OCI-LY7 (cell line): ENCODE results near the gene CXCL1.

Experiments
- EZH2phosphoT487 ChIP-seq: fragments of 200-600 bp; sonication (generic); IDR thresholded peaks from 2 replicates; pipeline ENCODE4 v1.6.1; 2018; ENCODE audit warnings: low read depth, borderline replicate concordance, mild to moderate bottlenecking, mixed run types, antibody characterized with exemption, low read length, moderate library complexity, mixed read lengths
- TF ChIP-seq, protein P1 (sequence below): fragments of 200-600 bp; sonication (generic); conservative IDR thresholded peaks from 2 replicates; pipeline ENCODE4 v1.5.1; 2014; ENCODE audit warnings: mild to moderate bottlenecking, antibody characterized with exemption, low read length, moderate library complexity, mixed read lengths

DNA sequence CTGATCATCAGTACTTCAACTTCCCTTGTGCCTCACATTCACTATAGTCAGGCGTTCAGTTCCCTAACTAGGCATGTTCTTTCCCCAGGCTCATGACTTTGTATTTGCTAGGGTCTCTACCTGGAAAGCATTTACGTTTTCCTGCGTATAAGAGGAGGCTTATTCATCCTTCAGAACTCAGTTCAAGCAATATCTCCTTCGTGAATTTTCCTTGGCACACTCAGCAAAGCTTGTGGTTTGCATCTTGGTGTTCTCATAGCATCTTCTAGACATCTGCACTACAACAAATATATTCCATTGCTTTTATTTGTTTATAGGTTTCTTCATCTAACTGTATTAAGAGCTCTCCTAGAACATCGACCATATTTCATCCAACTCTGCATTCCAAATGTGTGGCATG lies 30.1 kb upstream of the CXCL1 start:
- TF ChIP-seq, protein P1, sequence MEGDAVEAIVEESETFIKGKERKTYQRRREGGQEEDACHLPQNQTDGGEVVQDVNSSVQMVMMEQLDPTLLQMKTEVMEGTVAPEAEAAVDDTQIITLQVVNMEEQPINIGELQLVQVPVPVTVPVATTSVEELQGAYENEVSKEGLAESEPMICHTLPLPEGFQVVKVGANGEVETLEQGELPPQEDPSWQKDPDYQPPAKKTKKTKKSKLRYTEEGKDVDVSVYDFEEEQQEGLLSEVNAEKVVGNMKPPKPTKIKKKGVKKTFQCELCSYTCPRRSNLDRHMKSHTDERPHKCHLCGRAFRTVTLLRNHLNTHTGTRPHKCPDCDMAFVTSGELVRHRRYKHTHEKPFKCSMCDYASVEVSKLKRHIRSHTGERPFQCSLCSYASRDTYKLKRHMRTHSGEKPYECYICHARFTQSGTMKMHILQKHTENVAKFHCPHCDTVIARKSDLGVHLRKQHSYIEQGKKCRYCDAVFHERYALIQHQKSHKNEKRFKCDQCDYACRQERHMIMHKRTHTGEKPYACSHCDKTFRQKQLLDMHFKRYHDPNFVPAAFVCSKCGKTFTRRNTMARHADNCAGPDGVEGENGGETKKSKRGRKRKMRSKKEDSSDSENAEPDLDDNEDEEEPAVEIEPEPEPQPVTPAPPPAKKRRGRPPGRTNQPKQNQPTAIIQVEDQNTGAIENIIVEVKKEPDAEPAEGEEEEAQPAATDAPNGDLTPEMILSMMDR = no peak
- no peak for TF ChIP-seq EZH2phosphoT487
